Neural cell (in vitro differentiated cells): Measurements from ENCODE around the gene PAX6.

ENCODE experiments used
- CTCF ChIP-seq: fragments of 450-650 bp; IDR thresholded peaks from 2 replicates; pipeline ENCODE4 v1.5.1; 2014; ENCODE audit warnings: antibody characterized with exemption, mild to moderate bottlenecking, moderate library complexity; ENCODE audit not compliant: poor library complexity, severe bottlenecking
- EP300 ChIP-seq: fragments of 450-650 bp; conservative IDR thresholded peaks from 2 replicates; pipeline ENCODE4 v1.6.1; 2014; ENCODE audit warnings: antibody characterized with exemption, mild to moderate bottlenecking, moderate library complexity; ENCODE audit not compliant: poor library complexity, severe bottlenecking
- EZH2 ChIP-seq: fragments of 200-600, 300-800 bp; shearing (Covaris generic), sonication (generic); IDR thresholded peaks from 2 replicates; pipeline ENCODE4 v1.6.1; 2014; ENCODE audit warnings: antibody characterized with exemption, low read length, borderline replicate concordance, mild to moderate bottlenecking; ENCODE audit not compliant: insufficient read depth, poor library complexity, severe bottlenecking
- MXI1 ChIP-seq: fragments of 450-650 bp; conservative IDR thresholded peaks from 2 replicates; pipeline ENCODE4 v1.6.1; 2014; ENCODE audit warnings: antibody characterized with exemption, mild to moderate bottlenecking; ENCODE audit not compliant: poor library complexity, severe bottlenecking
- POLR2AphosphoS5 ChIP-seq: IDR thresholded peaks from 2 replicates; pipeline ENCODE4 v1.6.1; 2012
- SMC3 ChIP-seq: fragments of 450-650 bp; conservative IDR thresholded peaks from 2 replicates; pipeline ENCODE4 v1.6.1; 2014; ENCODE audit warnings: antibody characterized with exemption, mild to moderate bottlenecking, moderate library complexity; ENCODE audit not compliant: poor library complexity

DNA sequence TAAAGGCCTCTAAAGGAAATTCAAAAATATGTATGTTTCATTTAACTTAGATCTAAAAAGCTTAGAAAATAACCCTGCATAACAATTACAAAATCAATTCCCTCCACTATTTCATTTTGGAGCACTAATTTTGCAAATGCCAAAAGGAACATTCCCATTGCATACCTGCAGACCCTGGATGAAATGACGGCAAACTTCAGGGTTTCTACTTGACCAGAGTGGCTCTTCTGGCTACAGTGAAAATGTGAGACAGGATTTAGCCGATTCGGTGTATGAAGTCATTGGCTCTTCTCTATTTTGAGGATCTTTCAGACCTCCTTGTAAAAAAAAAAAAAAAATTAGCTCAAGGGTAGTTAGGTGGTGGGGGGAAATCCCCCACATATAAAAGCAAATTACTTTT lies 44.1 kb downstream of the PAX6 start:
- TF ChIP-seq SMC3 (no peak), CTCF (no peak), EZH2 (no peak), POLR2AphosphoS5 (no peak), EP300 (no peak), MXI1 (no peak)
